Measurements from ENCODE around the gene UCHL1. TPM values are rescaled to one million over a fixed set of nuclear protein-coding genes. Genes with fewer than 3 reads are reported as not detected.

Gene UCHL1
- 1,961 and 1,999 TPM in 2 replicates for polyA plus RNA-seq

GRCh38 chr4:41256740-41257256 is at the start of gene UCHL1:
Gene UCHL1, plus strand, starts transcription at chr4:41256928. Its CDS starts 49 bp downstream, at chr4:41256977.

GRCh38 chr4:41214136-41214824 is 42.4 kb upstream of the UCHL1 start, which contains the start of gene APBB2:
Gene APBB2, minus strand, starts transcription at chr4:41214542. Its CDS starts 181,288 bp downstream, at chr4:41033254.

Other genes with a start within 250 kb of the UCHL1 start
- 18.8 and 26.5 TPM in 2 replicates for gene APBB2, start 42.4 kb upstream of the UCHL1 start, polyA plus RNA-seq

Data from Purkinje cell (primary cell).